ENCODE results near the gene GTF3C5.

- no peak for TF ChIP-seq GATA3 (IDR thresholded peaks at IDR 0.05; ENCODE audit: low read depth, low read length)
- no peak for TF ChIP-seq GATA2 (IDR thresholded peaks at IDR 0.05; ENCODE audit: low read depth, low read length)
These were observed 34.9 kb upstream of the GTF3C5 start for GRCh38 chr9:132995879-132996278.

Measured in SH-SY5Y (cell line).